ENCODE data around the gene CYP3A7. TPM values are rescaled to one million over a fixed set of nuclear protein-coding genes. Genes with fewer than 3 reads are reported as not detected.
"Not testable (repeated sequence)": the region's sequence is repeated elsewhere in the genome, so short reads cannot be mapped to it uniquely, and the experiment has no call there.

CYP3A7 gene
- total and polyA plus RNA-seq, 2 of the 13 experiments (the other 11 are each of a cell fraction or from before 2014, with no cell fraction given) = 5.8 to 6.4 TPM

- Histone ChIP-seq H3K9ac (ENCODE audit: insufficient read depth, low read depth, low read length) (no peak overlapping the region), H4K20me1 (ENCODE audit: insufficient read depth, low read length) (no peaks in the 10 kb centered on the region), H2AFZ (ENCODE audit: low read length) (no peak overlapping the region), H3K27ac (ENCODE audit: extremely low read length, insufficient read depth, low read length) (peak overlapping the region; percentile 91), H3K4me2 (ENCODE audit: low read depth, low read length) (no peak overlapping the region), H3K36me3 (replicated peaks in 1 of 2; ENCODE audit: control insufficient read depth in 1 of 2, insufficient read depth in 2 of 2, low read length in 2 of 2) (no peaks in the 10 kb centered on the region), H3K27me3 (ENCODE audit: control insufficient read depth in 1 of 2, insufficient read depth in 2 of 2, low read length in 2 of 2) (no peaks in the 10 kb centered on the region), H3K4me1 (ENCODE audit: insufficient read depth, low read length) (peaks cover 59% of the 10 kb centered on the region), H3K79me2 (ENCODE audit: insufficient read depth, low read length) (no peaks in the 10 kb centered on the region), H3K4me3 (replicated peaks in 1 of 3; ENCODE audit: insufficient read depth in 1 of 3, low read depth in 2 of 3, low read length in 3 of 3) (no peak overlapping the region), H3K9me3 (ENCODE audit: low read length) (no peaks in the 10 kb centered on the region)
- TF ChIP-seq FOXO4 (CRISPR knock-in tag; conservative IDR thresholded peaks at IDR 0.05) (no peak), RXRA (CRISPR knock-in tag; IDR thresholded peaks at IDR 0.05) (no peak), MTA3 (CRISPR knock-in tag; IDR thresholded peaks at IDR 0.05) (no peak), ZNF230 (CRISPR knock-in tag; IDR thresholded peaks at IDR 0.05) (no peak), ZFAT (CRISPR knock-in tag; conservative IDR thresholded peaks at IDR 0.05) (no peak), ZSCAN30 (CRISPR knock-in tag; IDR thresholded peaks at IDR 0.05) (no peak), ZNF563 (CRISPR knock-in tag; IDR thresholded peaks at IDR 0.05) (no peak), KDM6A (CRISPR knock-in tag; IDR thresholded peaks at IDR 0.05; ENCODE audit: low read depth) (no peak), ZNF318 (CRISPR knock-in tag; IDR thresholded peaks at IDR 0.05) (no peak)
- POLR2A ChIA-PET = interaction anchor here (1.6 to 4.5 kb wide), 2 partner anchors 35 to 191 kb away, joined by 5 to 26 read pairs; partner anchors contain the start of gene TRIM4
- no TSS peak for BruUV-seq (replicated peaks)
- DNase-seq (ENCODE audit: low spot score) = no peak
- CTCF ChIA-PET (ENCODE audit: low intra/inter-chr PET ratio, low total read pairs) = no interaction called here
- 96% methylated on average over 2 of the region's 2 CpGs for WGBS (ENCODE audit: low lambda C conversion rate)
- intact Hi-C loops (cut with micrococcal nuclease; ENCODE audit: unreplicated experiment) = loop anchor here (1.0 kb wide), 1 partner anchor 34 kb away; no protein-coding TSS in a partner anchor
- ATAC-seq = no peak
- in situ Hi-C loops (cut with HindIII; ENCODE audit: extremely low pct_ligation_motif_present, low pct_unique_long_range_greater_than_20kb) = no loop called here
- no peak for FAIRE-seq
Observed at GRCh38 chr7:99728615-99729014, 6.4 kb downstream of the CYP3A7 start.

GRCh38 chr7:99723201-99723600 lies 11.8 kb downstream of the CYP3A7 start:
- POLR2A ChIA-PET; CTCF ChIA-PET (ENCODE audit: low intra/inter-chr PET ratio, low total read pairs); in situ Hi-C loops (cut with HindIII; ENCODE audit: extremely low pct_ligation_motif_present, low pct_unique_long_range_greater_than_20kb); intact Hi-C loops (cut with micrococcal nuclease; ENCODE audit: unreplicated experiment); H3K4me2 ChIP-seq (ENCODE audit: low read depth, low read length); ATAC-seq; H3K36me3 ChIP-seq (replicated peaks in 1 of 2; ENCODE audit: control insufficient read depth in 1 of 2, insufficient read depth in 2 of 2, low read length in 2 of 2); H3K27me3 ChIP-seq (ENCODE audit: control insufficient read depth in 1 of 2, insufficient read depth in 2 of 2, low read length in 2 of 2); H3K4me3 ChIP-seq (replicated peaks in 1 of 3; ENCODE audit: insufficient read depth in 1 of 3, low read depth in 2 of 3, low read length in 3 of 3); DNase-seq (ENCODE audit: low spot score); FAIRE-seq; H4K20me1 ChIP-seq (ENCODE audit: insufficient read depth, low read length); H3K79me2 ChIP-seq (ENCODE audit: insufficient read depth, low read length); H3K9ac ChIP-seq (ENCODE audit: insufficient read depth, low read depth, low read length); H2AFZ ChIP-seq (ENCODE audit: low read length); H3K9me3 ChIP-seq (ENCODE audit: low read length); BruUV-seq (replicated peaks); H3K27ac ChIP-seq (ENCODE audit: extremely low read length, insufficient read depth, low read length): not testable (repeated sequence)
- H3K4me1 ChIP-seq (ENCODE audit: insufficient read depth, low read length) = peaks cover 29% of the 10 kb centered on the region
- WGBS (ENCODE audit: low lambda C conversion rate) = 100% methylated on average over 6 of the region's 6 CpGs
